A549 (cell line): ENCODE data around the gene SH3PXD2B.

ENCODE experiments used
- CTCF ChIP-seq: fragments of >200 bp; sonication (Bioruptor Twin); formaldehyde crosslinking; IDR thresholded peaks from 3 replicates; pipeline ENCODE4 v1.5.1; 2016
- RNF2 ChIP-seq: fragments of 200-600 bp; sonication (generic); IDR thresholded peaks from 2 replicates; pipeline ENCODE4 v1.6.1; 2016; ENCODE audit warnings: low read depth, mild to moderate bottlenecking, antibody characterized with exemption, moderate library complexity, borderline replicate concordance

GRCh38 chr5:172353846-172354245, 100.5 kb downstream of the SH3PXD2B start:
- TF ChIP-seq CTCF = no peak
- no peak for TF ChIP-seq RNF2
